Left lung (tissue), 10 donors: ENCODE results near the gene VAV1. TPM values are rescaled to one million over a fixed set of nuclear protein-coding genes. Genes with fewer than 3 reads are reported as not detected.

Experiments
- ATAC-seq: fragments of 200-7000 bp; cut with Tn5 transposase; one replicate; pipeline ENCODE4 v1.9.1; 2020; ENCODE audit warnings: moderate library complexity
- DNase-seq, 4 donors: peaks; one replicate each; pipeline ENCODE4 v3.0.0-alpha.2; 2013 to 2020
- H3K27ac ChIP-seq, 2 donors: fragments of 200-600 bp; sonication (generic) in 1 of 2; one replicate each; pipeline versions ENCODE4 v1.5.0 to v1.8.0; 2020 to 2021
- H3K27me3 ChIP-seq, 2 donors: fragments of 200-600 bp; sonication (generic) in 1 of 2; one replicate each; pipeline versions ENCODE4 v1.5.0 to v1.8.0; 2020 to 2021
- H3K36me3 ChIP-seq, 2 donors: fragments of 200-600 bp; sonication (generic) in 1 of 2; one replicate each; pipeline versions ENCODE4 v1.5.0 to v1.8.0; 2020 to 2021
- H3K4me1 ChIP-seq, 2 donors: fragments of 200-600 bp; one replicate each; pipeline ENCODE4 v1.8.0; 2021
- H3K4me3 ChIP-seq, 2 donors: fragments of 200-600 bp; sonication (generic) in 1 of 2; one replicate each; pipeline versions ENCODE4 v1.5.0 to v1.8.0; 2020 to 2021; ENCODE audit warnings: mild to moderate bottlenecking in 1 of 2
- H3K9me3 ChIP-seq, 2 donors: fragments of 200-600 bp; sonication (generic) in 1 of 2; one replicate each; pipeline versions ENCODE4 v1.5.0 to v1.8.0; 2020 to 2021
- intact Hi-C, 2 donors: fragments of 100-400 bp; cut with DNase I; formaldehyde crosslinking; loops; one replicate each; pipeline versions ENCODE4 v1.11.2 to v1.14.2; 2022
- polyA plus RNA-seq, 6 donors: library from polyadenylated mRNA; unstranded; fragments of 120-200 nt; gene quantifications; one replicate each; pipeline ENCODE4 v1.2.1, GENCODE V29; 2013; ENCODE audit not compliant: insufficient read length in 6 of 6
- total RNA-seq, 2 donors: library from RNA; stranded (reverse); fragmentation: NEBNext Ultra II Directional; extraction: Animal tissue kit (Norgen Biotek cat#: 25700); gene quantifications; one replicate each; pipeline ENCODE4 v1.2.1, GENCODE V29; 2021
- TF ChIP-seq, protein P1 (sequence below), 2 donors: fragments of 200-600 bp; sonication (generic) in 1 of 2; IDR thresholded peaks; one replicate each; pipeline versions ENCODE4 v1.5.0 to v1.8.0; 2021; ENCODE audit warnings: antibody characterized with exemption in 2 of 2
- donor health status: DM: no; HTN: yes; CAD: no.
- donor health status: DM: no; HTN: no; CAD: no.

The VAV1 gene
- total and polyA plus RNA-seq, 8 donors, result 2.0 to 51.3 (median 2.8) TPM

GRCh38 chr19:6817179-6817578 lies 44.7 kb downstream of the VAV1 start:
- H3K27me3 ChIP-seq, result peaks cover 0 to 3% of the 10 kb centered on the region in 2 donors
- H3K4me1 ChIP-seq, result peaks cover 0 to 14% of the 10 kb centered on the region in 2 donors
- no peak overlapping the region for H3K4me3 ChIP-seq
- no peak overlapping the region for H3K27ac ChIP-seq
- DNase-seq (no peak), ATAC-seq (no peak)
- peaks cover 0 to 20% of the 10 kb centered on the region in 2 donors for H3K36me3 ChIP-seq
- TF ChIP-seq, protein P1, sequence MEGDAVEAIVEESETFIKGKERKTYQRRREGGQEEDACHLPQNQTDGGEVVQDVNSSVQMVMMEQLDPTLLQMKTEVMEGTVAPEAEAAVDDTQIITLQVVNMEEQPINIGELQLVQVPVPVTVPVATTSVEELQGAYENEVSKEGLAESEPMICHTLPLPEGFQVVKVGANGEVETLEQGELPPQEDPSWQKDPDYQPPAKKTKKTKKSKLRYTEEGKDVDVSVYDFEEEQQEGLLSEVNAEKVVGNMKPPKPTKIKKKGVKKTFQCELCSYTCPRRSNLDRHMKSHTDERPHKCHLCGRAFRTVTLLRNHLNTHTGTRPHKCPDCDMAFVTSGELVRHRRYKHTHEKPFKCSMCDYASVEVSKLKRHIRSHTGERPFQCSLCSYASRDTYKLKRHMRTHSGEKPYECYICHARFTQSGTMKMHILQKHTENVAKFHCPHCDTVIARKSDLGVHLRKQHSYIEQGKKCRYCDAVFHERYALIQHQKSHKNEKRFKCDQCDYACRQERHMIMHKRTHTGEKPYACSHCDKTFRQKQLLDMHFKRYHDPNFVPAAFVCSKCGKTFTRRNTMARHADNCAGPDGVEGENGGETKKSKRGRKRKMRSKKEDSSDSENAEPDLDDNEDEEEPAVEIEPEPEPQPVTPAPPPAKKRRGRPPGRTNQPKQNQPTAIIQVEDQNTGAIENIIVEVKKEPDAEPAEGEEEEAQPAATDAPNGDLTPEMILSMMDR (IDR thresholded peaks at IDR 0.05), result no peak
- H3K9me3 ChIP-seq, result peaks cover 0 to 10% of the 10 kb centered on the region in 2 donors
- intact Hi-C loops, result no loop called here

GRCh38 chr19:6818246-6818645 lies 45.7 kb downstream of the VAV1 start:
- H3K4me3 ChIP-seq, result no peak overlapping the region
- H3K4me1 ChIP-seq, result peaks cover 0 to 14% of the 10 kb centered on the region in 2 donors
- H3K36me3 ChIP-seq, result peaks cover 0 to 23% of the 10 kb centered on the region in 2 donors
- H3K9me3 ChIP-seq, result peaks cover 0 to 10% of the 10 kb centered on the region in 2 donors
- DNase-seq (no peak), ATAC-seq (no peak)
- intact Hi-C loops, result no loop called here
- TF ChIP-seq, protein P1 (IDR thresholded peaks at IDR 0.05), result no peak
- H3K27me3 ChIP-seq, result peaks cover 0 to 6% of the 10 kb centered on the region in 2 donors
- H3K27ac ChIP-seq, result no peak overlapping the region

DNA sequence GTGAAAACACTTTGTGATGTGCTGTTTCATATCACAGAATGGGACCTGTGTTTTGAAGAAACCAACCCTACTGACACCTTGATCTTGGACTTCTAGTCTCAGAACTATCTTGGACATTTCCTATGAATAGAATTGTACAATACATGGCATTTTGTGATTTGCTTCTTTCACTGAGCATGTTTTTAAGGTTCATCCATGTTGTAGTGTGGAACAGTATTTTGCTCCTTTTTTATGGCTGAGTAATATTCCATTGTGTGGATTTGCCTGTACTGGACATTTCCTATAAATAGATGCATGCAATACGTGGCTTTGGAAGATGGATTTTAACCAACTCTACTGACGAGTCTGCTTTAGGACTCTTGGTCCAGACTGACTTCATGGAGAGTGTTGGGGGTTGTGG lies 46.8 kb downstream of the VAV1 start:
- Histone ChIP-seq H3K4me1 (peaks cover 0 to 6% of the 10 kb centered on the region in 2 donors), H3K36me3 (peaks cover 0 to 33% of the 10 kb centered on the region in 2 donors), H3K9me3 (peaks cover 0 to 10% of the 10 kb centered on the region in 2 donors), H3K27me3 (peaks cover 0 to 6% of the 10 kb centered on the region in 2 donors), H3K27ac (no peak overlapping the region), H3K4me3 (no peak overlapping the region)
- no peak for ATAC-seq
- intact Hi-C loops, result no loop called here
- TF ChIP-seq, protein P1 (IDR thresholded peaks at IDR 0.05), result no peak
- DNase-seq, result no peak

GRCh38 chr19:6820237-6820636 lies 47.7 kb downstream of the VAV1 start:
- TF ChIP-seq, protein P1 (IDR thresholded peaks at IDR 0.05), result no peak
- peaks cover 0 to 10% of the 10 kb centered on the region in 2 donors for H3K9me3 ChIP-seq
- no peaks in the 10 kb centered on the region for H3K4me1 ChIP-seq
- no peak overlapping the region for H3K27ac ChIP-seq
- intact Hi-C loops, result no loop called here
- peaks cover 0 to 6% of the 10 kb centered on the region in 2 donors for H3K27me3 ChIP-seq
- DNase-seq (no peak), ATAC-seq (no peak)
- H3K4me3 ChIP-seq, result no peak overlapping the region
- H3K36me3 ChIP-seq, result peaks cover 0 to 42% of the 10 kb centered on the region in 2 donors

GRCh38 chr19:6821639-6822310 lies 49.3 kb downstream of the VAV1 start:
- Histone ChIP-seq H3K27ac (no peak overlapping the region), H3K4me3 (no peak overlapping the region), H3K36me3 (peaks cover 0 to 58% of the 10 kb centered on the region in 2 donors), H3K9me3 (peaks cover 0 to 10% of the 10 kb centered on the region in 2 donors), H3K27me3 (peaks cover 0 to 12% of the 10 kb centered on the region in 2 donors), H3K4me1 (no peaks in the 10 kb centered on the region)
- TF ChIP-seq, protein P1 (IDR thresholded peaks at IDR 0.05), result no peak
- DNase-seq (no peak), ATAC-seq (no peak)
- intact Hi-C loops, result no loop called here
